RWPE2 (cell line): ENCODE data around the gene BRI3.

Experiments used
- ATAC-seq: fragments of 200-7000 bp; cut with Tn5 transposase; 3 replicates; pipeline ENCODE4 v1.9.1; 2021; ENCODE audit warnings: low read depth
- DNase-seq: peaks from one replicate; pipeline ENCODE4 v3.0.0-alpha.2; 2020; ENCODE audit warnings: low spot score
- H3K27ac ChIP-seq: fragments of 450-650 bp; 2 replicates; pipeline ENCODE4 v1.5.1; 2017; ENCODE audit warnings: mild to moderate bottlenecking; ENCODE audit not compliant: poor library complexity, severe bottlenecking
- H3K27me3 ChIP-seq: fragments of 250-450 bp; sonication (Bioruptor Pico); 2 replicates; pipeline ENCODE4 v1.5.1; 2021; ENCODE audit warnings: mild to moderate bottlenecking, moderate library complexity; ENCODE audit not compliant: insufficient read depth, poor library complexity, severe bottlenecking
- H3K36me3 ChIP-seq: fragments of 250-450 bp; sonication (Bioruptor Pico); 2 replicates; pipeline ENCODE4 v1.5.1; 2020; ENCODE audit warnings: low read depth, mild to moderate bottlenecking, moderate library complexity
- H3K4me1 ChIP-seq: fragments of 250-450 bp; sonication (Bioruptor Pico); 2 replicates; pipeline ENCODE4 v1.5.1; 2021; ENCODE audit warnings: mild to moderate bottlenecking, moderate library complexity; ENCODE audit not compliant: insufficient read depth, poor library complexity, severe bottlenecking
- H3K4me3 ChIP-seq: fragments of 250-450 bp; sonication (Bioruptor Pico); 2 replicates; pipeline ENCODE4 v1.5.1; 2021; ENCODE audit warnings: mild to moderate bottlenecking, moderate library complexity; ENCODE audit not compliant: severe bottlenecking
- H3K9me3 ChIP-seq: fragments of 250-450 bp; sonication (Bioruptor Pico); 2 replicates; pipeline ENCODE4 v1.5.1; 2021; ENCODE audit warnings: mild to moderate bottlenecking, moderate library complexity; ENCODE audit not compliant: severe bottlenecking
- CTCF ChIP-seq: fragments of 450-650 bp; IDR thresholded peaks from one replicate; pipeline ENCODE4 v1.5.1; 2017; ENCODE audit warnings: mild to moderate bottlenecking, moderate library complexity; ENCODE audit not compliant: poor library complexity, severe bottlenecking

Gene BRI3

GRCh38 chr7:98329100-98329790, 47.8 kb downstream of the BRI3 start:
- Histone ChIP-seq H3K4me3 (no peak overlapping the region), H3K4me1 (no peaks in the 10 kb centered on the region), H3K9me3 (peaks cover 4% of the 10 kb centered on the region), H3K36me3 (peaks cover 32% of the 10 kb centered on the region), H3K27ac (no peak overlapping the region), H3K27me3 (no peaks in the 10 kb centered on the region)
- ATAC-seq: no peak
- TF ChIP-seq CTCF: no peak
- DNase-seq: no peak

- DNase-seq (no peak), ATAC-seq (no peak)
- H3K4me3 ChIP-seq: no peak overlapping the region
- no peak overlapping the region for H3K27ac ChIP-seq
- H3K27me3 ChIP-seq: no peaks in the 10 kb centered on the region
- H3K36me3 ChIP-seq: peaks cover 30% of the 10 kb centered on the region
- H3K4me1 ChIP-seq: no peaks in the 10 kb centered on the region
- peaks cover 4% of the 10 kb centered on the region for H3K9me3 ChIP-seq
- TF ChIP-seq CTCF: no peak
Observed at GRCh38 chr7:98329791-98330373, 48.4 kb downstream of the BRI3 start.

- DNase-seq: no peak
- Histone ChIP-seq H3K36me3 (peaks cover 34% of the 10 kb centered on the region), H3K4me1 (no peaks in the 10 kb centered on the region), H3K27me3 (no peaks in the 10 kb centered on the region), H3K27ac (no peak overlapping the region), H3K9me3 (peaks cover 4% of the 10 kb centered on the region), H3K4me3 (no peak overlapping the region)
- TF ChIP-seq CTCF: no peak
- ATAC-seq: no peak
Observed at GRCh38 chr7:98330926-98331529, 49.5 kb downstream of the BRI3 start.

- Histone ChIP-seq H3K27me3 (no peaks in the 10 kb centered on the region), H3K27ac (no peak overlapping the region), H3K9me3 (peaks cover 4% of the 10 kb centered on the region), H3K36me3 (peaks cover 34% of the 10 kb centered on the region), H3K4me1 (no peaks in the 10 kb centered on the region), H3K4me3 (no peak overlapping the region)
- DNase-seq (no peak), ATAC-seq (no peak)
- no peak for TF ChIP-seq CTCF
Observed at GRCh38 chr7:98334081-98334480, 52.6 kb downstream of the BRI3 start.
